LNCAP (cell line): Measurements from ENCODE around the gene BARX1.

Experiments used
- TF ChIP-seq, protein P1 (sequence below): fragments of 450-650 bp; IDR thresholded peaks from 2 replicates; pipeline ENCODE4 v1.5.1; 2017; ENCODE audit warnings: mild to moderate bottlenecking

Gene BARX1

DNA sequence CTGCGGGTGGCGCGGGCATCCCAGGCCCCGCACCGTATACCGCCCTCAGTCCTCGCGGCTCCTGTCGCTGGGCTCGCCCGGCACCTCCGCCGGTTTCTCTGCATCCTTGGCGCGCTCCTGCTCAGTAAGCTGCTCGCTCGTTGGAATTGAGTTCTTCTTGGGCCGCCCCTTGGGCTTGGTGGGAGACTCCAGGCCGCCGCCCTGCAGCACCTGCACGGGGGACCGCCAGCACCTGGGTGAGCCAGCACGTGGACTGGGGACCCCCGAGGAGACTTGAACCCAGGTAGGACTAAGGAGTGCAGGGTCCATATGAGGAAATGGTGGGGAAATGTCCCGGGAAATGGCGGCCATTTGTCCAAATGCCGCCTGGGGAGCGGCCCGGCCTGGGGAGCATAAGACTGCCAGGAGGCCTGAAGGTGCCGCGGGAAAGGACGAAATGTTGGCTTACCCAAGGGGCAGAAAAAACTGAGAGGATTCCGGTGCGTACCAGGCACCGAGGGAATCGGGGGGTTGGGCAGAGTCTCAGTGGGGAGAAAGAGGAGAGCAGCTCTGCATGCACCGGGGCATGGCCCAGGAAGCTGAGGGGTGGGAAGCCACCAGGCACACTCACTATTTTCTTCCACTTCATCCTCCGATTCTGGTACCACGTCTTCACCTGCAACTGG, 2.9 kb downstream of the BARX1 start:
- TF ChIP-seq, protein P1, sequence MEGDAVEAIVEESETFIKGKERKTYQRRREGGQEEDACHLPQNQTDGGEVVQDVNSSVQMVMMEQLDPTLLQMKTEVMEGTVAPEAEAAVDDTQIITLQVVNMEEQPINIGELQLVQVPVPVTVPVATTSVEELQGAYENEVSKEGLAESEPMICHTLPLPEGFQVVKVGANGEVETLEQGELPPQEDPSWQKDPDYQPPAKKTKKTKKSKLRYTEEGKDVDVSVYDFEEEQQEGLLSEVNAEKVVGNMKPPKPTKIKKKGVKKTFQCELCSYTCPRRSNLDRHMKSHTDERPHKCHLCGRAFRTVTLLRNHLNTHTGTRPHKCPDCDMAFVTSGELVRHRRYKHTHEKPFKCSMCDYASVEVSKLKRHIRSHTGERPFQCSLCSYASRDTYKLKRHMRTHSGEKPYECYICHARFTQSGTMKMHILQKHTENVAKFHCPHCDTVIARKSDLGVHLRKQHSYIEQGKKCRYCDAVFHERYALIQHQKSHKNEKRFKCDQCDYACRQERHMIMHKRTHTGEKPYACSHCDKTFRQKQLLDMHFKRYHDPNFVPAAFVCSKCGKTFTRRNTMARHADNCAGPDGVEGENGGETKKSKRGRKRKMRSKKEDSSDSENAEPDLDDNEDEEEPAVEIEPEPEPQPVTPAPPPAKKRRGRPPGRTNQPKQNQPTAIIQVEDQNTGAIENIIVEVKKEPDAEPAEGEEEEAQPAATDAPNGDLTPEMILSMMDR = no peak

DNA sequence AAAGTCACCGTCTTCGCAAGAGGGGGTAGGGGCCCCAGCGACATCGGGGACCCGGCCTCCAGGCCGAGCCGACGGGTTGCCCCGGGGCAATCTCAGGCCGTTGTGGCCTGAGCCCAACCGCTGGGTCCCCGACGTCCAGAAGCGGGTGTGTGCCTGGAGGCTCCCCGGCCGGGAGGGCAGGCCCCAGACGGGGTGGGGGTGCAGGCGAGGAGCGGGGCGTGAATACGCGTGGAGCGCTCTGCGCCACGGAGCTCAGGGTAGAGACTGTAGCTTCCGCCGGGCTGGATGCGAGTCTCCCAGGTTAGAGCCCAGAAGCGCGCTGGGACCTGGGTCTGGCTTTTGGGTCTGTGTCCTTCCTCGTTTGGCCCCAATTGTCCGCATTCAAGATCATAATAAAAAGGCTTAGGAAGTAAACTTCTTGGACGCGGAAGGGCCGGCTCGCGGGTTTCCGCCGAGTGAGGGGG, 3.5 kb downstream of the BARX1 start:
- TF ChIP-seq, protein P1 = no peak

DNA sequence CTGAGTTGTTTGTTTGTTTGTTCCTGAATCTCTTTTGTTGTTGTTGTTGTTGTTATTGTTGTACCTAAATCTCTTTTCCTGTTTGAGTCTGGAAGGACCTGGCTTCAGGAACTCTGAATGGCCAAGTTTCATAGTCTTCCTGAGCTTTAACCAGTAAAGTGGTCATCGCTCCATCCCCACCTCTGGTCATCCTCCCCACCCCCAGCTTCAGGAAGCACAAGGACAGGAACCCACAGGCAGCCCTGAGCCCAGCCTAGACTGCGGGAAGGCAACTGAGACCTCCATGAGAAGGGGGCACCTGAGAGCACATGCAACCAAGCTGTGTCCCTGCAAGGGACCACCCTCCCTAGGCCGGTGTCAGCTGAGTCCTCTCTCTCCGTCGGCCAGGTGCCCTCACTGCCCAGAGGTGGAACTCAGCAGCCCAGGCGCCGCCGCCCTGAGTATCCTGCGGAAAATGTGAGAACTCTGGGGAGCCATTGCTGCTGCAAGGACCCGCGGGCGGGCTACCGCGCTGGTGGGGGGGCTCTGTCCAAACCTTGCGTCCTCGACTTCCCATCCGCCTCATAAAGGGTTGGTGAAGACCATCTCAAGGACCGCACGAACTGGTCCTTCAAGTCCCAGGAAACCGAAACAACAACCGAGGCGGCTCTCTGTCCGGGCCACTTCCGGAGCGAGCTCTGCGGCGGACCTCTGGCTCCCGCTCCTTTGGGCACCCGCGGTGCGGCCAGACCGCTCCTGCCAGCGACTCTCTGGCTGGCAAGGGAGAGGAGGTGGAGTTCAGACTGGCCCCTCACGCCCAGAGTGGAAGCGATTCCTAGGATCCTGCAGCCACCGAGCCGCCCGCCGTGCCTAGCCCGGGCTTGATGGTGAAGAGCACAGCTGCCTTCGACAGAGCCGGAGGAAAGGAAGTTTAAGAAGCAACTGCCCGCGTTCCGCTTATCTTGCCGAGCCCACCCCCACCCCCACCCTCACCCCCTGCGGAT, 4.2 kb downstream of the BARX1 start:
- TF ChIP-seq, protein P1 = no peak

DNA sequence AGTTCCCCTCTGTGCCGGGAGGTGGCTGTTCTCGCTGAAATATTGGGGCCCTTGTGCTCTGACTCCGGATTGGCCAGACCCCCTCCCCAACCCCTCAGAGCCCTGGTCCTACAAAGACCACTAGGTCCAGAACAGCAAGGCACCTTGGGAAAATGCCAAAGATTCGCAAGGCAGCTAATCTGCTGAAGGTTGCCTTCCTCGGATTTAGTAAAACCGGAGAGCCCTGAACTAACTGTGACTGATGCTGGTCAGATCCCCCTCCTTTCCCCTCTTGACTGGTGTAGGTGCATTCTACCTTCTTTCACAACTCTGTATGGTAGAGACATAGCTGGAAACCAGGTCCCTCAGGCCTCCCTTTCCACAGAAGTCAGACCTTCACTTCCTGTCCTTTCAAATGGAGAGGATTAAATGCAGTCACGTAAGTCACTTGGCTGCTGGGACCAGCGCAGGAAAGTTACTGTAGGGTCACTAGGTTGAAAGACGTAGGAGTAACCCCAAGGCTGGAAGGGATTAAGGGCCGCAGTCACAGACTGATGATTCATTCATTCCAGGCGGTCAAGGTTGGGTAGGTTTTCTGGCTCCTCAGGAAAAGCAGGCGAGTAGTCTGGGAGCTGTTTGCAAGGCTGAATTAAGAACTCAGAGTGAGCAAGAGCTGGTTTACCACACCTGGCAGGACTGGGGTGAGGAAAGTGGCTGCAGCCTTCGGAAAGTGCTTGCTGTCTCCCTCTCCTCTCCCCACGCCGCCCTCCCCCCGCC, 5.3 kb downstream of the BARX1 start:
- TF ChIP-seq, protein P1 = no peak

DNA sequence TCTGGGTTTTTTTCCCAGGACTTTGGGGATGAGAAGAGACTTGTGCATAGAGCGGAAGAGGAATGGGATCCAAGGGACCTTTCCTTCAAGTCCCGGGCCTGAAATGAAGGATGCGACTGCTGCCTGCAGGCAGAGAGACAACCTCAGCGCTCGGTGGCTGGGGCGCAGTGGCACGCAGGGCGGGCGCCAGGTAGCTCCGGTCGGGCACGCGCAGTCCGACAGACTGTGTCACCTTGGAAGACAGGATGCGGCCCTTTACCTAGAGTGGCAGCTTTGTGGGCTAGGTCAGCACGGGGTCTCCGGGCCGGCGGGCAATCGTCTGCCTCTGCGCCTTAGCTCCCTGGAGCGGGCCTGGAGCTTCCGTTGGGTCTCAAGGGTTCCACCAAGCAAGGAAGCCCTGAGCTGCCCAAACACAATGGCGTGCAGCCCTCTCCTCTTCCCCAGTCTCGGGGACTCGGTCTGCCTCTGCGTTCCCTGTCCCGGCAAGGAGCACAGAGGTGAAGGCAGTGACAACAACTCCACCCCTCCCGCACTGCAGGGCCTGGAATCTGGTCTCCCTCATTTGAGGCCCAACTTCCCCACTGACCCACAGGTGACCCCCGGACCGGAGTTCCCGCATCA, 6.0 kb downstream of the BARX1 start:
- TF ChIP-seq, protein P1 = no peak

DNA sequence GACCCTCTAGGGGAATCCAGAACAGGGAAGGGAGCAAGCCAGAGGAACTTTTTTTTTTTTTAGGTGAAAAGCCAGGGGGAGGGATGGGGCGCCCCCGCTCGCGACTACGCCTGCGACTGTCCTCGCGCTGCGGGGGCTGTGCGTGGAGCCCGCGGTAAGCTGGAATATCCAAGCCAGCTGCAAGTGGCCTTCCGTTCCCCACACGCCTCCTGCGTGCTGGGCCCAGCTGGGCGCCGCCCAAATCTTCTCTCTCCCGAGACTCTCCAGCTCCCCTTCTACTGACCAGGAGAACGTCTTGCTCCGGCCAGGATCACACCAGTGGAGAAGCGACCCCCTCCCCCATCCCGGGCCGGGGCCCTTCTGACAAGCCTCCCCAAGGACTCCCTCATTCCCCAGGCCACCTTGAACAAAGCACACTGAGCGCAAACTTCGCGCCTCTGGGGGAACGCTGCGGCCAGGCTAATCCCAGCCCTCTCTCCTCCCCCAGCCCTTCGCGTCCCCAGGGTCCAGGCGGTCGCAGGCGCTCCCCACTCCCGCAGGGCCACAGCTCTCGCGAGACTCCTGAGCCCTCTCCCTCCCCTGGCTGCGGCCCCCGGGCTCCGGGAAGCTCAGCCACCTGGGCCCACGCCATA, 6.6 kb downstream of the BARX1 start:
- TF ChIP-seq, protein P1 = no peak
